Measurements from ENCODE around the gene GSAP.

GSAP gene

GRCh38 chr7:77378584-77378983, 37.6 kb downstream of the GSAP start:
- no peak overlapping the region for H3K4me3 ChIP-seq (ENCODE audit: low read depth in 1 of 2, low read length in 2 of 2)
- H3K27ac ChIP-seq (ENCODE audit: low read depth, low read length): no peak overlapping the region
- H3K4me1 ChIP-seq (ENCODE audit: control insufficient read depth in 1 of 2, insufficient read depth in 2 of 2, low read length in 2 of 2): no peaks in the 10 kb centered on the region
- H3K36me3 ChIP-seq (ENCODE audit: control insufficient read depth in 1 of 2, insufficient read depth in 2 of 2, low read length in 2 of 2): peaks cover 7 to 11% of the 10 kb centered on the region in 2 donors
- no peak overlapping the region for H3K9ac ChIP-seq (ENCODE audit: low read depth in 1 of 2, low read length in 2 of 2)
- H3K9me3 ChIP-seq (ENCODE audit: control insufficient read depth in 1 of 2, low read length in 2 of 2): no peaks in the 10 kb centered on the region
- no peaks in the 10 kb centered on the region for H3K27me3 ChIP-seq (ENCODE audit: control insufficient read depth in 1 of 2, insufficient read depth in 2 of 2, low read length in 2 of 2)

GRCh38 chr7:77370606-77371005, 45.5 kb downstream of the GSAP start:
- no peaks in the 10 kb centered on the region for H3K4me1 ChIP-seq (ENCODE audit: control insufficient read depth in 1 of 2, insufficient read depth in 2 of 2, low read length in 2 of 2)
- H3K36me3 ChIP-seq (ENCODE audit: control insufficient read depth in 1 of 2, insufficient read depth in 2 of 2, low read length in 2 of 2): peaks cover 4 to 8% of the 10 kb centered on the region in 2 donors
- H3K27ac ChIP-seq (ENCODE audit: low read depth, low read length): no peak overlapping the region
- no peak overlapping the region for H3K4me3 ChIP-seq (ENCODE audit: low read depth in 1 of 2, low read length in 2 of 2)
- H3K9ac ChIP-seq (ENCODE audit: low read depth in 1 of 2, low read length in 2 of 2): no peak overlapping the region
- H3K9me3 ChIP-seq (ENCODE audit: control insufficient read depth in 1 of 2, low read length in 2 of 2): no peaks in the 10 kb centered on the region
- H3K27me3 ChIP-seq (ENCODE audit: control insufficient read depth in 1 of 2, insufficient read depth in 2 of 2, low read length in 2 of 2): no peaks in the 10 kb centered on the region

- Histone ChIP-seq H3K27me3 (ENCODE audit: control insufficient read depth in 1 of 2, insufficient read depth in 2 of 2, low read length in 2 of 2) (no peaks in the 10 kb centered on the region), H3K4me1 (ENCODE audit: control insufficient read depth in 1 of 2, insufficient read depth in 2 of 2, low read length in 2 of 2) (no peaks in the 10 kb centered on the region), H3K4me3 (ENCODE audit: low read depth in 1 of 2, low read length in 2 of 2) (no peak overlapping the region), H3K9ac (ENCODE audit: low read depth in 1 of 2, low read length in 2 of 2) (no peak overlapping the region), H3K36me3 (ENCODE audit: control insufficient read depth in 1 of 2, insufficient read depth in 2 of 2, low read length in 2 of 2) (peaks cover 4 to 8% of the 10 kb centered on the region in 2 donors), H3K27ac (ENCODE audit: low read depth, low read length) (no peak overlapping the region), H3K9me3 (ENCODE audit: control insufficient read depth in 1 of 2, low read length in 2 of 2) (no peaks in the 10 kb centered on the region)
Measured at GRCh38 chr7:77368974-77369373, 47.2 kb downstream of the GSAP start.

- Histone ChIP-seq H3K9ac (ENCODE audit: low read depth in 1 of 2, low read length in 2 of 2) (no peak overlapping the region), H3K27ac (ENCODE audit: low read depth, low read length) (no peak overlapping the region), H3K9me3 (ENCODE audit: control insufficient read depth in 1 of 2, low read length in 2 of 2) (no peaks in the 10 kb centered on the region)
Measured at GRCh38 chr7:77367976-77368375, 48.2 kb downstream of the GSAP start.

GRCh38 chr7:77362905-77363304, 53.2 kb downstream of the GSAP start:
- peaks cover 4 to 12% of the 10 kb centered on the region in 2 donors for H3K4me1 ChIP-seq (ENCODE audit: control insufficient read depth in 1 of 2, insufficient read depth in 2 of 2, low read length in 2 of 2)
- H3K36me3 ChIP-seq (ENCODE audit: control insufficient read depth in 1 of 2, insufficient read depth in 2 of 2, low read length in 2 of 2): peaks cover 0 to 3% of the 10 kb centered on the region in 2 donors
- no peaks in the 10 kb centered on the region for H3K9me3 ChIP-seq (ENCODE audit: control insufficient read depth in 1 of 2, low read length in 2 of 2)
- H3K27me3 ChIP-seq (ENCODE audit: control insufficient read depth in 1 of 2, insufficient read depth in 2 of 2, low read length in 2 of 2): no peaks in the 10 kb centered on the region
- H3K4me3 ChIP-seq (ENCODE audit: low read depth in 1 of 2, low read length in 2 of 2): no peak overlapping the region
- no peak overlapping the region for H3K27ac ChIP-seq (ENCODE audit: low read depth, low read length)
- no peak overlapping the region for H3K9ac ChIP-seq (ENCODE audit: low read depth in 1 of 2, low read length in 2 of 2)

More at GRCh38 chr7:77367976-77368375, 48.2 kb downstream of the GSAP start:
- no peak overlapping the region for H3K4me3 ChIP-seq (ENCODE audit: low read depth in 1 of 2, low read length in 2 of 2)
- H3K36me3 ChIP-seq (ENCODE audit: control insufficient read depth in 1 of 2, insufficient read depth in 2 of 2, low read length in 2 of 2): peaks cover 0 to 4% of the 10 kb centered on the region in 2 donors
- H3K4me1 ChIP-seq (ENCODE audit: control insufficient read depth in 1 of 2, insufficient read depth in 2 of 2, low read length in 2 of 2): no peaks in the 10 kb centered on the region
- no peaks in the 10 kb centered on the region for H3K27me3 ChIP-seq (ENCODE audit: control insufficient read depth in 1 of 2, insufficient read depth in 2 of 2, low read length in 2 of 2)

- Histone ChIP-seq H3K9me3 (ENCODE audit: control insufficient read depth in 1 of 2, low read length in 2 of 2) (no peaks in the 10 kb centered on the region), H3K9ac (ENCODE audit: low read depth in 1 of 2, low read length in 2 of 2) (no peak overlapping the region), H3K4me3 (ENCODE audit: low read depth in 1 of 2, low read length in 2 of 2) (no peak overlapping the region), H3K27ac (ENCODE audit: low read depth, low read length) (no peak overlapping the region), H3K27me3 (ENCODE audit: control insufficient read depth in 1 of 2, insufficient read depth in 2 of 2, low read length in 2 of 2) (no peaks in the 10 kb centered on the region), H3K36me3 (ENCODE audit: control insufficient read depth in 1 of 2, insufficient read depth in 2 of 2, low read length in 2 of 2) (peaks cover 0 to 3% of the 10 kb centered on the region in 2 donors), H3K4me1 (ENCODE audit: control insufficient read depth in 1 of 2, insufficient read depth in 2 of 2, low read length in 2 of 2) (peaks cover 4 to 12% of the 10 kb centered on the region in 2 donors)
Measured at GRCh38 chr7:77360969-77361368, 55.2 kb downstream of the GSAP start.

- H3K36me3 ChIP-seq (ENCODE audit: control insufficient read depth in 1 of 2, insufficient read depth in 2 of 2, low read length in 2 of 2): peaks cover 1 to 3% of the 10 kb centered on the region in 2 donors
- no peaks in the 10 kb centered on the region for H3K27me3 ChIP-seq (ENCODE audit: control insufficient read depth in 1 of 2, insufficient read depth in 2 of 2, low read length in 2 of 2)
- no peak overlapping the region for H3K9ac ChIP-seq (ENCODE audit: low read depth in 1 of 2, low read length in 2 of 2)
- no peak overlapping the region for H3K27ac ChIP-seq (ENCODE audit: low read depth, low read length)
- H3K9me3 ChIP-seq (ENCODE audit: control insufficient read depth in 1 of 2, low read length in 2 of 2): no peaks in the 10 kb centered on the region
- peaks cover 4 to 12% of the 10 kb centered on the region in 2 donors for H3K4me1 ChIP-seq (ENCODE audit: control insufficient read depth in 1 of 2, insufficient read depth in 2 of 2, low read length in 2 of 2)
- no peak overlapping the region for H3K4me3 ChIP-seq (ENCODE audit: low read depth in 1 of 2, low read length in 2 of 2)
Measured at GRCh38 chr7:77360104-77360503, 56.0 kb downstream of the GSAP start.

- no peaks in the 10 kb centered on the region for H3K9me3 ChIP-seq (ENCODE audit: control insufficient read depth in 1 of 2, low read length in 2 of 2)
- H3K27ac ChIP-seq (ENCODE audit: low read depth, low read length): no peak overlapping the region
- H3K4me1 ChIP-seq (ENCODE audit: control insufficient read depth in 1 of 2, insufficient read depth in 2 of 2, low read length in 2 of 2): peaks cover 4 to 12% of the 10 kb centered on the region in 2 donors
- H3K4me3 ChIP-seq (ENCODE audit: low read depth in 1 of 2, low read length in 2 of 2): no peak overlapping the region
- no peaks in the 10 kb centered on the region for H3K27me3 ChIP-seq (ENCODE audit: control insufficient read depth in 1 of 2, insufficient read depth in 2 of 2, low read length in 2 of 2)
- no peak overlapping the region for H3K9ac ChIP-seq (ENCODE audit: low read depth in 1 of 2, low read length in 2 of 2)
- H3K36me3 ChIP-seq (ENCODE audit: control insufficient read depth in 1 of 2, insufficient read depth in 2 of 2, low read length in 2 of 2): peaks cover 3% of the 10 kb centered on the region in 2 donors
Measured at GRCh38 chr7:77359599-77359998, 56.5 kb downstream of the GSAP start.

- H3K27me3 ChIP-seq (ENCODE audit: control insufficient read depth in 1 of 2, insufficient read depth in 2 of 2, low read length in 2 of 2): no peaks in the 10 kb centered on the region
- no peak overlapping the region for H3K9ac ChIP-seq (ENCODE audit: low read depth in 1 of 2, low read length in 2 of 2)
- H3K36me3 ChIP-seq (ENCODE audit: control insufficient read depth in 1 of 2, insufficient read depth in 2 of 2, low read length in 2 of 2): peaks cover 0 to 3% of the 10 kb centered on the region in 2 donors
- H3K4me1 ChIP-seq (ENCODE audit: control insufficient read depth in 1 of 2, insufficient read depth in 2 of 2, low read length in 2 of 2): peaks cover 2 to 5% of the 10 kb centered on the region in 2 donors
- H3K4me3 ChIP-seq (ENCODE audit: low read depth in 1 of 2, low read length in 2 of 2): no peak overlapping the region
- H3K27ac ChIP-seq (ENCODE audit: low read depth, low read length): no peak overlapping the region
- H3K9me3 ChIP-seq (ENCODE audit: control insufficient read depth in 1 of 2, low read length in 2 of 2): no peaks in the 10 kb centered on the region
Measured at GRCh38 chr7:77354914-77355313, 61.2 kb downstream of the GSAP start.

GRCh38 chr7:77354484-77354883, 61.7 kb downstream of the GSAP start:
- peaks cover 0 to 3% of the 10 kb centered on the region in 2 donors for H3K36me3 ChIP-seq (ENCODE audit: control insufficient read depth in 1 of 2, insufficient read depth in 2 of 2, low read length in 2 of 2)
- peaks cover 0 to under 1% of the 10 kb centered on the region in 2 donors for H3K4me1 ChIP-seq (ENCODE audit: control insufficient read depth in 1 of 2, insufficient read depth in 2 of 2, low read length in 2 of 2)
- no peak overlapping the region for H3K27ac ChIP-seq (ENCODE audit: low read depth, low read length)
- H3K9ac ChIP-seq (ENCODE audit: low read depth in 1 of 2, low read length in 2 of 2): no peak overlapping the region
- no peaks in the 10 kb centered on the region for H3K9me3 ChIP-seq (ENCODE audit: control insufficient read depth in 1 of 2, low read length in 2 of 2)
- H3K27me3 ChIP-seq (ENCODE audit: control insufficient read depth in 1 of 2, insufficient read depth in 2 of 2, low read length in 2 of 2): no peaks in the 10 kb centered on the region
- no peak overlapping the region for H3K4me3 ChIP-seq (ENCODE audit: low read depth in 1 of 2, low read length in 2 of 2)

- H3K9me3 ChIP-seq (ENCODE audit: control insufficient read depth in 1 of 2, low read length in 2 of 2): no peaks in the 10 kb centered on the region
- no peak overlapping the region for H3K9ac ChIP-seq (ENCODE audit: low read depth in 1 of 2, low read length in 2 of 2)
- no peak overlapping the region for H3K4me3 ChIP-seq (ENCODE audit: low read depth in 1 of 2, low read length in 2 of 2)
- H3K36me3 ChIP-seq (ENCODE audit: control insufficient read depth in 1 of 2, insufficient read depth in 2 of 2, low read length in 2 of 2): peaks cover 0 to 3% of the 10 kb centered on the region in 2 donors
- no peaks in the 10 kb centered on the region for H3K27me3 ChIP-seq (ENCODE audit: control insufficient read depth in 1 of 2, insufficient read depth in 2 of 2, low read length in 2 of 2)
- no peak overlapping the region for H3K27ac ChIP-seq (ENCODE audit: low read depth, low read length)
- no peaks in the 10 kb centered on the region for H3K4me1 ChIP-seq (ENCODE audit: control insufficient read depth in 1 of 2, insufficient read depth in 2 of 2, low read length in 2 of 2)
Measured at GRCh38 chr7:77353911-77354310, 62.2 kb downstream of the GSAP start.
